Stimulated activated CD8-positive, alpha-beta memory T cell treated with anti-CD3 and anti-CD28 coated beads, Interleukin-7, amount 100 ng/mL, for 1 hour (primary cell): ENCODE measurements around the gene PEBP1.

Source experiments
- DNase-seq, 2 donors: peaks; one replicate each; pipeline ENCODE4 v3.0.0-alpha.2; 2020; ENCODE audit warnings: low read depth in 2 of 2

PEBP1 gene

DNA sequence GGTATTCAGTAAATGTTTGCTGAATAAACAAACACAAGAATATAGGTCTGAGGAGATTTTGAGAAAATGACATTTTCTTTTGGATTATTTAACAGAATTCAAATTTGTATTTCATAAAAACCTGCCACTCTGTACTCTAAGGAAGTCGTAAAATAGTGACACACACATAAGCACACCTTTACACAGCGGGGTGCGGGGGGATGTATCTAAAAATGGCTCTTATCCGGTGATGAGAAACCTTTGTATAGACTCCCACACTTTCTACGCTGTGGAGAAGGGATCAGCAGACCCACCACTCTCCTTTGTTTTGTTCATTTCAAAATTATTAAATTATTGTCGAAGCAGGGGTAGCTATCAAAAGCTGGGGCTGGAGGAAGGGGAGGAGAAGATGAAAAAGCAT, 58.0 kb downstream of the PEBP1 start:
- no peak for DNase-seq
